Keratinocyte (primary cell): Measurements from ENCODE around the gene LSM5. TPM values are rescaled to one million over a fixed set of nuclear protein-coding genes. Genes with fewer than 3 reads are reported as not detected.

Experiments
- DNase-seq: peaks from one replicate; pipeline ENCODE4 v3.0.0-alpha.2; 2011; ENCODE audit warnings: low read depth, missing footprints, low spot score
- FAIRE-seq: peaks from 2 replicates; lab custom pipeline; 2011; peaks lifted over from hg19 to GRCh38; lab: Jason Lieb, UNC
- H2AFZ ChIP-seq: 2 replicates; pipeline ENCODE4 v1.6.0; 2012; ENCODE audit warnings: low read length, control low read depth, inconsistent platforms; ENCODE audit not compliant: control insufficient read depth
- H3K27ac ChIP-seq: 2 replicates; pipeline ENCODE4 v1.5.1; 2011; ENCODE audit warnings: low read length; ENCODE audit not compliant: control insufficient read depth, insufficient read depth
- H3K27me3 ChIP-seq: 3 replicates; pipeline ENCODE4 v1.6.0; 2011; ENCODE audit warnings: low read length; ENCODE audit not compliant: control insufficient read depth, insufficient read depth; ENCODE audit errors: extremely low read depth
- H3K36me3 ChIP-seq, 2 experiments: 2 replicates in 1 of 2; 3 replicates in 1 of 2; pipeline ENCODE4 v1.5.1; 2011; ENCODE audit warnings: low read length in 2 of 2, mild to moderate bottlenecking in 1 of 2; ENCODE audit not compliant: control insufficient read depth in 2 of 2, insufficient read depth in 2 of 2; ENCODE audit errors: extremely low read depth in 1 of 2
- H3K4me1 ChIP-seq: 3 replicates; pipeline ENCODE4 v1.5.1; 2011; ENCODE audit warnings: low read length; ENCODE audit not compliant: control insufficient read depth, insufficient read depth; ENCODE audit errors: extremely low read depth
- H3K4me2 ChIP-seq: 3 replicates; pipeline ENCODE4 v1.6.0; 2011; ENCODE audit warnings: low read depth, low read length; ENCODE audit not compliant: control insufficient read depth, insufficient read depth; ENCODE audit errors: extremely low read depth
- H3K4me3 ChIP-seq, 3 experiments: fragments of 200-600 bp in 1 of 3; sonication (generic) in 1 of 3; 2 replicates in 2 of 3; 3 replicates in 1 of 3; pipeline ENCODE4 v1.5.1; 2011 to 2016; ENCODE audit warnings: low read length in 3 of 3, mild to moderate bottlenecking in 3 of 3, control low read depth in 2 of 3, inconsistent platforms in 1 of 3, low read depth in 1 of 3, mixed read lengths in 1 of 3, mixed run types in 1 of 3, moderate library complexity in 1 of 3; ENCODE audit not compliant: control insufficient read depth in 2 of 3, insufficient read depth in 2 of 3; ENCODE audit errors: extremely low read depth in 1 of 3
- H3K79me2 ChIP-seq: 2 replicates; pipeline ENCODE4 v1.6.0; 2012; ENCODE audit warnings: low read length; ENCODE audit not compliant: control insufficient read depth, insufficient read depth
- H3K9ac ChIP-seq: 3 replicates; pipeline ENCODE4 v1.6.0; 2011; ENCODE audit warnings: low read length; ENCODE audit not compliant: control insufficient read depth, insufficient read depth; ENCODE audit errors: extremely low read depth
- H3K9me1 ChIP-seq: 3 replicates; pipeline ENCODE4 v1.6.0; 2011; ENCODE audit warnings: low read length; ENCODE audit not compliant: control insufficient read depth, insufficient read depth; ENCODE audit errors: extremely low read depth
- H3K9me3 ChIP-seq: 2 replicates; pipeline ENCODE4 v1.5.1; 2012; ENCODE audit warnings: low read depth, low read length; ENCODE audit not compliant: control insufficient read depth
- H4K20me1 ChIP-seq: 3 replicates; pipeline ENCODE4 v1.6.0; 2011; ENCODE audit warnings: low read length; ENCODE audit not compliant: control insufficient read depth, insufficient read depth; ENCODE audit errors: extremely low read depth
- CTCF ChIP-seq, 3 experiments: IDR thresholded peaks in 1 of 3; conservative IDR thresholded peaks in 1 of 3; optimal IDR thresholded peaks in 1 of 3; 2 replicates in 2 of 3; 3 replicates in 1 of 3; pipeline versions ENCODE3 to v1.5.1; 2011; ENCODE audit warnings: low read length in 3 of 3, mild to moderate bottlenecking in 3 of 3, moderate library complexity in 2 of 3, control low read depth in 1 of 3, inconsistent platforms in 1 of 3; ENCODE audit not compliant: insufficient read depth in 2 of 3; ENCODE audit errors: extremely low read depth in 1 of 3
- EZH2 ChIP-seq: IDR thresholded peaks from one replicate; pipeline ENCODE4 v1.6.1; 2012; ENCODE audit warnings: inconsistent platforms, mild to moderate bottlenecking, low read length, moderate library complexity
- dilution Hi-C: fragments of 300-500 bp; cut with MboI; formaldehyde crosslinking; loops from one replicate; pipeline ENCODE4 v1.7.0; 2020; ENCODE audit warnings: low sequenced_read_pairs; ENCODE audit not compliant: extremely low pct_ligation_motif_present
- polyA plus RNA-seq, 5 experiments: library from polyadenylated mRNA; depleted of rRNA in 3 of 5; stranded (reverse) in 3 of 5; stranded (forward) in 1 of 5; unstranded in 1 of 5; fragments of >200 nt; gene quantifications; 1 replicate in 1 of 5; 2 replicates in 3 of 5; 3 replicates in 1 of 5; pipeline versions ENCODE4 v1.2.1 to v1.2.3, GENCODE V29; 2011 to 2012; ENCODE audit warnings: missing spikeins in 2 of 5, low read depth in 1 of 5, low replicate concordance in 1 of 5

The LSM5 gene
- polyA plus RNA-seq, 1 donor (not counting 4 experiments of a cell fraction or from before 2014, with no cell fraction given) = 90.2 TPM

GRCh38 chr7:32506266-32507054 is 16.3 kb upstream of the LSM5 start:
- FAIRE-seq = no peak
- H4K20me1 ChIP-seq = no peaks in the 10 kb centered on the region
- peaks cover 20% of the 10 kb centered on the region for H3K4me1 ChIP-seq
- peak overlapping the region; percentile 58 for H3K4me2 ChIP-seq
- H3K27ac ChIP-seq = peak overlapping the region; percentile 78
- dilution Hi-C loops = no loop called here
- DNase-seq = no peak
- no peak overlapping the region for H3K9ac ChIP-seq
- peaks cover 85% of the 10 kb centered on the region for H3K79me2 ChIP-seq
- peaks cover 0 to 3% of the 10 kb centered on the region in 2 experiments for H3K36me3 ChIP-seq
- H3K9me1 ChIP-seq = no peaks in the 10 kb centered on the region
- H2AFZ ChIP-seq = no peak overlapping the region
- H3K9me3 ChIP-seq = no peaks in the 10 kb centered on the region
- no peak for TF ChIP-seq CTCF (optimal IDR thresholded peaks at IDR 0.05 in 1 of 3, IDR thresholded peaks at IDR 0.05 in 1 of 3, conservative IDR thresholded peaks at IDR 0.05 in 1 of 3; ENCODE audit: extremely low read depth in 1 of 3, insufficient read depth in 2 of 3, low read length in 3 of 3)
- no peak for TF ChIP-seq EZH2
- H3K4me3 ChIP-seq = no peak overlapping the region
- no peaks in the 10 kb centered on the region for H3K27me3 ChIP-seq

- dilution Hi-C loops = no loop called here
- FAIRE-seq (no peak), DNase-seq (no peak)
- Histone ChIP-seq H4K20me1 (no peaks in the 10 kb centered on the region), H3K9ac (no peak overlapping the region), H2AFZ (no peak overlapping the region), H3K9me1 (peaks cover 2% of the 10 kb centered on the region), H3K9me3 (no peaks in the 10 kb centered on the region), H3K27ac (no peak overlapping the region), H3K4me1 (peaks cover 26% of the 10 kb centered on the region), H3K27me3 (no peaks in the 10 kb centered on the region), H3K4me3 (no peak overlapping the region), H3K36me3 (no peaks in the 10 kb centered on the region), H3K79me2 (peaks cover 93% of the 10 kb centered on the region), H3K4me2 (no peak overlapping the region)
- no peak for TF ChIP-seq CTCF (optimal IDR thresholded peaks at IDR 0.05 in 1 of 3, IDR thresholded peaks at IDR 0.05 in 1 of 3, conservative IDR thresholded peaks at IDR 0.05 in 1 of 3; ENCODE audit: extremely low read depth in 1 of 3, insufficient read depth in 2 of 3, low read length in 3 of 3)
- no peak for TF ChIP-seq EZH2
Observed at GRCh38 chr7:32502728-32503127, 12.5 kb upstream of the LSM5 start.
